HFFc6 (cell line): Measurements from ENCODE around the gene TNN. TPM values are rescaled to one million over a fixed set of nuclear protein-coding genes. Genes with fewer than 3 reads are reported as not detected.
A peak's percentile ranks its signal among the peaks of the same experiment; 100 is the strongest.

Experiments used
- DNase-seq: peaks from one replicate; pipeline ENCODE4 v3.0.0-alpha.2; 2018
- H3K27ac Mint-ChIP-seq: 2 replicates; pipeline ENCODE4 v1.8.0; 2020; ENCODE audit warnings: mild to moderate bottlenecking, mixed read lengths
- H3K27me3 Mint-ChIP-seq: 2 replicates; pipeline ENCODE4 v1.8.0; 2021; ENCODE audit warnings: mild to moderate bottlenecking, moderate library complexity, mixed read lengths; ENCODE audit not compliant: insufficient read depth
- H3K36me3 Mint-ChIP-seq: 2 replicates; pipeline ENCODE4 v1.8.0; 2021; ENCODE audit warnings: low read depth, mixed read lengths
- H3K4me1 Mint-ChIP-seq: 2 replicates; pipeline ENCODE4 v1.8.0; 2020; ENCODE audit warnings: low read depth, mixed read lengths
- H3K4me3 Mint-ChIP-seq: 2 replicates; pipeline ENCODE4 v1.8.0; 2020; ENCODE audit warnings: mild to moderate bottlenecking, moderate library complexity, mixed read lengths
- H3K9me3 Mint-ChIP-seq: 2 replicates; pipeline ENCODE4 v1.8.0; 2020; ENCODE audit warnings: mild to moderate bottlenecking, mixed read lengths
- total RNA-seq, 6 experiments: library from RNA; stranded (reverse); fragmentation: NEBNext Ultra II Directional; extraction: Animal tissue kit (Norgen Biotek cat#: 25700); gene quantifications; 2 replicates in 1 of 6; 3 replicates in 5 of 6; pipeline ENCODE4 v1.2.3, GENCODE V29; 2021
- TF ChIP-seq, protein P1 (sequence below): fragments of 200-600 bp; sonication (generic); IDR thresholded peaks from 2 replicates; pipeline ENCODE4 v1.5.0; 2021; ENCODE audit warnings: antibody characterized with exemption, mild to moderate bottlenecking

Gene TNN
- total RNA-seq, 6 experiments from 2014 or later: not detected

DNA sequence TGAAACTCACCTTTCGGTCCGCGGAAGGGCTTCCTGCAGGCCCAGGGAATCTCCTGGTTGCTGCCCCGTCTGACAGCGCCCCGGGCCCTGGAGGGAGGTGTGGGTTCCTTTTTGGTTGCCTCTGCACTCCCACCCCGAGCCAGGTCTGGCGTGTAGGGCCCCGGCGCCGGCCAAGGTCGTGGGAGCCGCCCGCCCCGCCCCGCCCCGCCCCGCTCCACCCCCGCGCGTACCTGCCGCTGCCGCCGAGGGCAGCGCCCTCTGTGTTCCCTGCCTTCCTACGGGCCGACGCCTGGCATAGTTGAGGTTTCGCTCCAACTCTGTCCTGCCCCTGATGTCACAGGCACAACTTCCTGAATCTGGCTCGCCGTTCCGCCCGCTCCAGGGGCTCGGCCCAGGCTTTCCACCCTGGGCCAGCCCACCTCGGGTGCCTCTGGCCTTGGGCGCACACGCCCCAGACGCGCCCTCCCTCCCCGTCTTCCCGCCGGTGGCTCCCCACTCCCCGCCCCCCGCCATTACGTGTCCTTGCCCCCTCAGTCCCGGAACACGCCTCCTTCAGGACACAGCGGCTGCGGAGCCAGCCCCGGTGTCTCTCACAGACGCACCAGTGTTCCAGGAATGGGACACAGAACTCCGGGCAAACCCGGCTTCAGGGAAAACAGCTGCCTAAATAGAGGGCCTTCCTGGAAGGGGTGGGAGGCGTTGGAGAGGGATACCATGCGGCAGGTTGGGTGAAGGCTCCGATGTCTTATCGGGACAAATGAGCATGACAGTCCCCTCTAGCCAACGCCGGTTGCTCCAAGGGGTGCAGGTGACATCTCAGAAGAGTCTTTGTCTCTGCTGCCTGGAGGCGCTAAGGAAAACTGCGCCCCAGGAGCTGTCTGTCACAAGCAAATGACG is 125.2 kb downstream of the TNN start, which contains the start of gene KIAA0040:
KIAA0040 (minus strand) TSS at position 147 of the 897 bp plus-strand sequence. CDS start 31,763 bp downstream, outside the sequence.
- Mint-ChIP-seq H3K27me3 (peaks cover 10% of the 10 kb centered on the region), H3K4me1 (peaks cover 14% of the 10 kb centered on the region; the same call in 1 of the 2 replicates), H3K9me3 (no peaks in the 10 kb centered on the region), H3K27ac (no peak within 1 kb of the TSS), H3K36me3 (no peaks in the 10 kb centered on the region), H3K4me3 (peak within 1 kb of the TSS; percentile 85)
- no peak for DNase-seq
- TF ChIP-seq, protein P1, sequence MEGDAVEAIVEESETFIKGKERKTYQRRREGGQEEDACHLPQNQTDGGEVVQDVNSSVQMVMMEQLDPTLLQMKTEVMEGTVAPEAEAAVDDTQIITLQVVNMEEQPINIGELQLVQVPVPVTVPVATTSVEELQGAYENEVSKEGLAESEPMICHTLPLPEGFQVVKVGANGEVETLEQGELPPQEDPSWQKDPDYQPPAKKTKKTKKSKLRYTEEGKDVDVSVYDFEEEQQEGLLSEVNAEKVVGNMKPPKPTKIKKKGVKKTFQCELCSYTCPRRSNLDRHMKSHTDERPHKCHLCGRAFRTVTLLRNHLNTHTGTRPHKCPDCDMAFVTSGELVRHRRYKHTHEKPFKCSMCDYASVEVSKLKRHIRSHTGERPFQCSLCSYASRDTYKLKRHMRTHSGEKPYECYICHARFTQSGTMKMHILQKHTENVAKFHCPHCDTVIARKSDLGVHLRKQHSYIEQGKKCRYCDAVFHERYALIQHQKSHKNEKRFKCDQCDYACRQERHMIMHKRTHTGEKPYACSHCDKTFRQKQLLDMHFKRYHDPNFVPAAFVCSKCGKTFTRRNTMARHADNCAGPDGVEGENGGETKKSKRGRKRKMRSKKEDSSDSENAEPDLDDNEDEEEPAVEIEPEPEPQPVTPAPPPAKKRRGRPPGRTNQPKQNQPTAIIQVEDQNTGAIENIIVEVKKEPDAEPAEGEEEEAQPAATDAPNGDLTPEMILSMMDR: no peak

DNA sequence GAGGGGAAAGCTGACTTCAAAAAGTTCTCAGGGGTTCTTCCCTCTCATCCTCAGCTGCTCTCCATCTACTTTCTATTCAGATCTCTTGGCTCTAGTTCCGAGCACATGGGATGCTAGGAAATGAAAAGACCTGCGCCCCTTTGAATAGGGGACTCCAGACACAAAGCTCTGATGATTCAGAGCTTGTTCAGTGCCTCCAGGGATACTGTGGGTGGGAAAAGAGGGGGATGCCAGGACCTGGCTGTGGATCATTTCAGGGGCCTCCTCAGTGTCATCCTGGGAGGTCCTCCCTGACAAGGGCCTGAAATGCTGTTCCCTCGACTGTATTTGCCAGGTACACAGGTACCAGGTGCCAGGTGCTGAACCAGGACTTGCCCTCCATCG is 125.9 kb downstream of the TNN start:
- Mint-ChIP-seq H3K9me3 (no peaks in the 10 kb centered on the region), H3K4me3 (peak overlapping the region; percentile 85), H3K27me3 (peaks cover 10% of the 10 kb centered on the region), H3K4me1 (peaks cover 14% of the 10 kb centered on the region; the same call in 1 of the 2 replicates), H3K27ac (no peak overlapping the region), H3K36me3 (no peaks in the 10 kb centered on the region)
- TF ChIP-seq, protein P1: no peak
- DNase-seq: no peak

DNA sequence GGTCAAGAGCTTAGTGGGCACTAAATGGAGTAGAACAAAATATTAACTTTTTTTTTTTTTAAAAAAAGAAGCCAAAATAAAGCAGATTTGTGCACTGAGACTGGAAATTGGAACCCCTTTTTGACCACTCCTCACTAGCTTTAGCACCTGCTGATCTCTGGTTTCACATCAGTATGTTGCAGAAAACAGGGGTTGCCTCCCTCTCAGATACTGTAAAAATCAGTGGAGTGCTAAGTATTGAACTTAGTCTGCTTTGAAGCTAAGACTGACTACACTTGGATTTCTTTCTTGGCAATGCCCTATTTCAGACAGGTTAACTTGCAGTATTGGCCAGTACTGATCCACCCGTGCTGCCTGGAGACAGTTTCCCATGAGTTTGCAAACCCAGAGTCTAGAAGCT is 127.6 kb downstream of the TNN start:
- H3K9me3 Mint-ChIP-seq: no peaks in the 10 kb centered on the region
- no peak overlapping the region for H3K4me3 Mint-ChIP-seq
- H3K4me1 Mint-ChIP-seq: peaks cover 14% of the 10 kb centered on the region; the same call in 1 of the 2 replicates
- DNase-seq: no peak
- TF ChIP-seq, protein P1: no peak
- H3K27me3 Mint-ChIP-seq: peaks cover 10% of the 10 kb centered on the region
- no peaks in the 10 kb centered on the region for H3K36me3 Mint-ChIP-seq
- H3K27ac Mint-ChIP-seq: no peak overlapping the region

DNA sequence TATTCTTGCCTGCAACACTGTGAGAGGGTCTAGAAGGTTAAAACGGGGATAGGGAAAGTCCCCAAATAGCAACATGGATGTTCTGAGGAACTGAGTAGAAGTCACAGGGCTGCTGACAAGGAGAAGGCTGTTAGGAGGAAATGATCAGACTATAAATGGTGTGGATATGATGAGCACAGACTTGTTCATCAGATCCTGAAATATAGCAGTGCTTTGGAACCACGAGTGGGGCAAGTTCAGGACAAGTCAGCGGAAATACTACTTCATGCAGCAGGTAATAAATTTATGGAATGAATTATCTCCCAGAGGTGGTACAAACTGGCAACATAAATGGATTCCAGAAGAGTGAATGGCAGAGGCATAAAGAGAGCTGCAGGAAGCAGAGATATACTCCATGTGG is 128.2 kb downstream of the TNN start:
- H3K36me3 Mint-ChIP-seq: no peaks in the 10 kb centered on the region
- peaks cover 14% of the 10 kb centered on the region; the same call in 1 of the 2 replicates for H3K4me1 Mint-ChIP-seq
- TF ChIP-seq, protein P1: no peak
- peaks cover 10% of the 10 kb centered on the region for H3K27me3 Mint-ChIP-seq
- no peaks in the 10 kb centered on the region for H3K9me3 Mint-ChIP-seq
- no peak overlapping the region for H3K4me3 Mint-ChIP-seq
- H3K27ac Mint-ChIP-seq: no peak overlapping the region
- no peak for DNase-seq

DNA sequence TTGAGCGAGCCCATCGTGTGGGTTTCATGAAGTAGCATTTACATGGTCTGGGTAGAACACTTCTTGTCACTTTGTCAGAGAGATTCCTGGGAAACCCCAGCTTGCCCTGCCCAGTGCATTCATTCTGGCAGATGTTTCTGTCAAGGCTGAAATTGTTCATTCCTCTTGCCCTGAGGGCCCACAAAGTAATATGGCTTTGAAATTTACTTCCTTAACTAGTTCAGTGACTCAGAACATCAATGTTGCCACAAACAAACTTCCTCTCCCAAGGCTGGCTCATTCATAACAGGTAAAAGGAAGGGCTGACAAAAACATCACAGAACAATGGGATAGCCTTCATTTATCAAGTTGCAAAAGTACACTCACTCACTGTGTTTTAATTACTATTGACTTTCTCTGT is 129.9 kb downstream of the TNN start:
- TF ChIP-seq, protein P1: no peak
- DNase-seq: peak; percentile 10
- Mint-ChIP-seq H3K36me3 (no peaks in the 10 kb centered on the region), H3K9me3 (no peaks in the 10 kb centered on the region), H3K4me1 (0 out of 2 replicates have a peak, but pooled peaks cover 8% of the 10 kb centered on the region), H3K4me3 (no peak overlapping the region), H3K27me3 (peaks cover 8% of the 10 kb centered on the region), H3K27ac (no peak overlapping the region)

Other genes with a start within 250 kb of the TNN start
- gene CACYBP, start 67.9 kb upstream of the TNN start, total RNA-seq: 100 to 1,000 TPM in 5 of 6 experiments, 10 to 100 TPM in 1; 89.9 to 164 (median 142) TPM
- 10 to 100 TPM; 30.1 to 43.4 (median 36.6) TPM for gene MRPS14, start 44.4 kb upstream of the TNN start, total RNA-seq
- gene KIAA0040, start 124.9 kb downstream of the TNN start, total RNA-seq: not detected